ENCODE data around the gene MDM4.
"Not testable (repeated sequence)": the region's sequence is repeated elsewhere in the genome, so short reads cannot be mapped to it uniquely, and the experiment has no call there.

MDM4 gene

DNA sequence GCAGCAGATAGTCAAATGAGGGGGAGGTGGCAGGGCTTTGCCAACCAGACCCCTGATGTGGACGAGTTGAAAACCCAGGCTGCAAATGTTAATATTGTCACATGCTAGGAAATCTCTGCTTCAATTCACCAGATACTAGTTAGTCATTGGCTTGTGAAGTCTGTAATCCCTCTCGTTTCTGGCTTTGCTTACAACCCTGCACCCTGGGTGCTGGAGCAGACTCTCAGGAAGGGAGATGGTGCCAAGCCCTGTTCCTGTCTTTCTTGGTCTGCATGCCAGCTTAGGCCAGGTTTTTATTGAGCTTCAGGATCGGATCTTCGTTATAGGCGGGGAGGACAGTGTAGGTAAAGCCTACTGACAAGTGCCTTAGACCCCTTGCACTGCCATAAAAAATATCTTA lies 53.3 kb downstream of the MDM4 start:
- TF ChIP-seq, protein P1, sequence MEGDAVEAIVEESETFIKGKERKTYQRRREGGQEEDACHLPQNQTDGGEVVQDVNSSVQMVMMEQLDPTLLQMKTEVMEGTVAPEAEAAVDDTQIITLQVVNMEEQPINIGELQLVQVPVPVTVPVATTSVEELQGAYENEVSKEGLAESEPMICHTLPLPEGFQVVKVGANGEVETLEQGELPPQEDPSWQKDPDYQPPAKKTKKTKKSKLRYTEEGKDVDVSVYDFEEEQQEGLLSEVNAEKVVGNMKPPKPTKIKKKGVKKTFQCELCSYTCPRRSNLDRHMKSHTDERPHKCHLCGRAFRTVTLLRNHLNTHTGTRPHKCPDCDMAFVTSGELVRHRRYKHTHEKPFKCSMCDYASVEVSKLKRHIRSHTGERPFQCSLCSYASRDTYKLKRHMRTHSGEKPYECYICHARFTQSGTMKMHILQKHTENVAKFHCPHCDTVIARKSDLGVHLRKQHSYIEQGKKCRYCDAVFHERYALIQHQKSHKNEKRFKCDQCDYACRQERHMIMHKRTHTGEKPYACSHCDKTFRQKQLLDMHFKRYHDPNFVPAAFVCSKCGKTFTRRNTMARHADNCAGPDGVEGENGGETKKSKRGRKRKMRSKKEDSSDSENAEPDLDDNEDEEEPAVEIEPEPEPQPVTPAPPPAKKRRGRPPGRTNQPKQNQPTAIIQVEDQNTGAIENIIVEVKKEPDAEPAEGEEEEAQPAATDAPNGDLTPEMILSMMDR (IDR thresholded peaks at IDR 0.05; ENCODE audit: low read depth, low read length): no peak
- no peak overlapping the region for H3K4me3 ChIP-seq (ENCODE audit: low read depth, low read length)

DNA sequence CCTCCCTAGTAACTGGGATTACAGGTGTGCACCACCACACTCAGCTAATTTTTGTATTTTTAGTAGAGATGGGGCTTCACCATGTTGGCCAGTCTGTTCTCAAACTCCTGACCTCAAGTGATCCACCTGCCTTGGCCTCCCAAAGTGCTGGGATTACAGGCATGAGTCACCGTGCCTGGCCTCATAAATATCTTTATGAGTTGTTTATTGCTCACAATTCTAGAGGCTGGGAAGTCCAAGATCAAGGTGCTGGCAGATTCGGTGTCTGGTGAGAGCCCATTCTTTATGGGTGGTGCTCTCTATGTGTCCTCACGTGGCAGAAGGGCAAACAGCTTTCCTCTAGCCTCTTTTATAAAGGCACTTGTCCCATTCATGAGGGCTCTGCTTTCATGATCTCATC lies 53.8 kb downstream of the MDM4 start:
- H3K4me3 ChIP-seq (ENCODE audit: low read depth, low read length): not testable (repeated sequence)

DNA sequence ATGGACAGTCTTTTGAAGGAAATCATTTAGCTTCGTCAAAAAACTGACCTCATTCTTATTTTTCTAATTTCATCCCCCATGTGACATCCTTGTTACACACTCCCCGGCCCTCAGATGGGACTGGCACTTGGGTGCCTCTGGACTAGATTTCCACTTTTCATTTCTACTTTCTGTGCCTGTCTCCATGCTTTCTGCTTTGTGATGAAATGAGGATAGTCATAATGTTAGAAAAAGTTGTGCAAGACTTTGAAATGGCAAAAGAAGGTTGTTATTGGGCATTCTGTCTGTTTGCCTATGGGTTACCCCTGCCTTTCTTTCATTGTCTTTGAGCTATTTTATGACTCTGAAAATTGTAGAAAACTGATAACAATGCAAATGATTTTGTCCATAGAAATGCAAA lies 54.9 kb downstream of the MDM4 start:
- H3K4me3 ChIP-seq (ENCODE audit: low read depth, low read length): no peak overlapping the region
- TF ChIP-seq, protein P1 (IDR thresholded peaks at IDR 0.05; ENCODE audit: low read depth, low read length): no peak

DNA sequence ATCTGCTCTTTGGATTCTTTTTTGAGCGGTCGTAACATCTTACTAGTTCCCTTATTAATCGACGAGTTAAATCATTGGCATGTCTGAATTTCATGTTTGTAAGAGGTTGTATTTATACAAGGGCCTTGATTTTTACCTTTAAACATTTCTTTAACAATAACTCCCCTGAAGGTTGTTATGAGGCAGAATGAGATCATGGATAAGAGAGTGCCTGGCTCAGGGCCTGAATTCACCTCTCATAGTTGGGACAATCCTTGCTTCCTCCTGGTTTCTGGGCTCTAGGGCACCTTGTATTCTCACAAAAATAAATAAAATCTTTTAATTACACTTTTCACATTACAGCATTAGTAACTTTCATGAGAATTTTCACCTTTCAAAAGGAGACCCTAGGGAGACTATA lies 55.4 kb downstream of the MDM4 start:
- TF ChIP-seq, protein P1 (IDR thresholded peaks at IDR 0.05; ENCODE audit: low read depth, low read length): no peak
- H3K4me3 ChIP-seq (ENCODE audit: low read depth, low read length): no peak overlapping the region

DNA sequence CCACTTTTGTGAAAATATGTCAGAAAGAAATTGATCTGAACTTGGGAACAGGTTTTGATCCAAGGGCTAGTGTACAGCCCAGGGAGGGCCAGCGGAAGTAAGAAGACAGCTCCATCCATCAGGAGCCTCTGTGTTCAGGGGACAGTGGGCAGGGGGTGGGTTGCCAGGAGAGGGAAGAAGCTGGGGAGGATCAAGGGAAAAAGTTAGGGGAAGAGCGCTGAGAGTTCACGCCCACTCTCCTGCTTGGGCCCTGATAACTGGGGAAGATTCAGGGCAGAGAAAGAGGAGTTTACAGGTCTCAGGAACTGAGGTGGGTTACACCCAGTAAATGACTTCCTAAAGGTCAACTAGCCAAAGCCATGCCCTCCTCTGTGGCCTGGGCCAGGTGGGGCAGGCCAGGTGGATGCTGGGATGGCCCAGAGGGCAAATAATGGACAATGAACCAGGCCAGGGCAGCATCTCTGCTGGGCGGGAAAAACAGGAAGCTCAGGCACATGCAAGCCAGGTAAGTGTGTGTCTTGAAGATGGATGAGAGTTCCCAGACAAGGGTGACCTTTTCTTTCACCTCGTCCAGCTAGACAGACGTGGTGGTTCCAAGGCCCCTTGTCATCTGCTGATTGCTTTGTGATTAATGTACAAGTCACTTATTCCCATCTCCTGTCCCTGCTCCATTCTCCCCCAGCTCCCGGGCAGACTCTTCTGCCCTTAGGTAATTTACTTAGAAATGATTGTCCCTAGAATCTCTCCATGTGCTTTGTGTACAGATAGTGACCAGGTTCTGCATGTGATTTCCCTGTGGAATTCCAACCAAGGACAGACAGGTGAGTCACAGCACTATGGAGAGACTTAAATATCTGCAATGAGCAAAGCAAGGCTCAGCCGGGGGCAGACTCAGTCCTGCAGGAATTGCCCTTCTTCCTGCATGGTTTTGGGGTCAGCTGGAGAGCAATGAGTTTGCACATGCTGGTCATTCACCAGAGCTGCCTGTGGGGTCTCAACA lies 57.0 kb downstream of the MDM4 start:
- TF ChIP-seq, protein P1 (IDR thresholded peaks at IDR 0.05; ENCODE audit: low read depth, low read length): no peak
- no peak overlapping the region for H3K4me3 ChIP-seq (ENCODE audit: low read depth, low read length)

DNA sequence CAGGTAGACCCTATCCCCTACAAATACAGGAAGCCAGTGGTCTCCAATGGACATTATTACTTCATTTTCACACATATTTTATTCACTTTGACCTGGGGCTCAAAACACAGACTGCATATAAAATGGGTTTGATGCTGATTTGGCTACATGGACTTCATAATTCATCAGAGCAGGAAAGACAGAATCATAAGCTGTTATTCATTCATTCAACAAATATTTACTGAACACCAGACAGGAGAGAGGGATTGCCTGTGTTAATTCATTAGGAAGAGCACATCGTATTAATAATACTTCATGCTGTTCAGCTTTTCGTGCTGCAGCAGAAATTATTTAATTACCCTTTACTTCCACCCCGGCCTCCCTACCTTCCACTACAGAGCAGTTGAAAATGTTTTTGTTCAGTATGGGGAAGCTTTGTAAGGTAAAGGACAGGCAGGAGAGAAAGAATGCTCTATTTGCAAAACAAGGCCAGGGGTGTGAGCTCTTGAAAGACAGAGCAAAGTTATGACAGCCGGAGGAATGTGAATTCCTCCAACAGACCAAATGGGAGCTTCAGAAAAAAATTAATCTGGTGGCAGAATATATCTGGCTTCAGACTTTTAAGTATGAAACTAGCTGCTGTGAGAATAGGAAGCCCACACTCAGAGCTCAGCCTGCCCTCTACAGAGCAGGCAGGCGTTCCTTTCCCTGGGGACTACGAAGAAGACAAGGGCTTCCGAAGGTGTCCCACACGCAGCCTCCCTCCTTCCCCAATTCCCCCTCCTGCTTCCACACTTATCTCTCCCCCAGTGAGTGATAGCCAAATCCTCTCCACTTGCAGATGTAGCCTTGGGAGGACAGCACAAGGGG lies 58.0 kb downstream of the MDM4 start:
- TF ChIP-seq, protein P1 (IDR thresholded peaks at IDR 0.05; ENCODE audit: low read depth, low read length): no peak
- no peak overlapping the region for H3K4me3 ChIP-seq (ENCODE audit: low read depth, low read length)

DNA sequence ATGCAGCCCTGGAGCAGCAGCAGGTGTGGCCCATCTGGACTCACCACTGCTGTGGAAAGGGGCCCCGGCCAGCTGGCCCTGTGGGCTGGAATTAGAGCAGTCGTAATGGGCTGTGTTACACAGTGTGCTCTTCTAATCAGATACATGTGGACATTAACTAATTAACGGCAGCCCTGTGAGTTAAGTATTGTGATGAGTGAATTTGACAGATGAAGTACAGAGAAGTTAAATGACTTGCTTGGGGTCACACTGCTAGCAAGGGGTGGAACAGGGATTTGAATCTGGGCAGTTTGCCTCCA lies 58.6 kb downstream of the MDM4 start:
- TF ChIP-seq, protein P1 (IDR thresholded peaks at IDR 0.05; ENCODE audit: low read depth, low read length): no peak
- no peak overlapping the region for H3K4me3 ChIP-seq (ENCODE audit: low read depth, low read length)
